CD4-positive, alpha-beta T cell treated with Interleukin-4 for 4 hours (primary cell): ENCODE results near the gene FBN1.

Experiments
- DNase-seq: peaks from one replicate; pipeline ENCODE4 v3.0.0-alpha.2; 2020

Gene FBN1

GRCh38 chr15:48388910-48389309, 256.6 kb downstream of the FBN1 start:
- DNase-seq, result no peak

GRCh38 chr15:48388016-48388851, 257.3 kb downstream of the FBN1 start:
- no peak for DNase-seq

- no peak for DNase-seq
Measured at GRCh38 chr15:48385031-48385830, 260.3 kb downstream of the FBN1 start.

GRCh38 chr15:48384616-48385015, 260.9 kb downstream of the FBN1 start:
- no peak for DNase-seq

- DNase-seq, result no peak
Measured at GRCh38 chr15:48383031-48383430, 262.5 kb downstream of the FBN1 start.

- DNase-seq, result no peak
Measured at GRCh38 chr15:48381861-48382260, 263.6 kb downstream of the FBN1 start.

GRCh38 chr15:48380198-48380597, 265.3 kb downstream of the FBN1 start:
- DNase-seq, result no peak

GRCh38 chr15:48375767-48376166, 269.7 kb downstream of the FBN1 start:
- no peak for DNase-seq

- no peak for DNase-seq
Measured at GRCh38 chr15:48374472-48374871, 271.0 kb downstream of the FBN1 start.

- no peak for DNase-seq
Measured at GRCh38 chr15:48373821-48374451, 271.6 kb downstream of the FBN1 start.

- no peak for DNase-seq
Measured at GRCh38 chr15:48371961-48372360, 273.5 kb downstream of the FBN1 start.

- DNase-seq, result no peak
Measured at GRCh38 chr15:48371550-48371949, 274.0 kb downstream of the FBN1 start.

GRCh38 chr15:48370460-48370859, 275.0 kb downstream of the FBN1 start:
- no peak for DNase-seq

GRCh38 chr15:48367483-48367882, 278.0 kb downstream of the FBN1 start:
- no peak for DNase-seq

GRCh38 chr15:48366584-48367312, 278.8 kb downstream of the FBN1 start:
- no peak for DNase-seq

GRCh38 chr15:48365575-48365974, 279.9 kb downstream of the FBN1 start:
- DNase-seq, result no peak

GRCh38 chr15:48363474-48363873, 282.0 kb downstream of the FBN1 start:
- no peak for DNase-seq

- DNase-seq, result no peak
Measured at GRCh38 chr15:48361685-48362084, 283.8 kb downstream of the FBN1 start.

- DNase-seq, result no peak
Measured at GRCh38 chr15:48360841-48361240, 284.7 kb downstream of the FBN1 start.
